HepG2 (cell line): ENCODE data around the gene TXNL4A. TPM values are rescaled to one million over a fixed set of nuclear protein-coding genes. Genes with fewer than 3 reads are reported as not detected.

Experiments used
- HNF4A ChIP-seq: sonication (generic); formaldehyde crosslinking; IDR thresholded peaks from 2 replicates; pipeline ENCODE4 v1.4.0; 2020; ENCODE audit warnings: missing genetic modification reagents
- MBNL3 ChIP-seq: fragments of 250-450 bp; sonication (Bioruptor Pico); conservative IDR thresholded peaks from 2 replicates; pipeline ENCODE4 v1.8.0; 2022; ENCODE audit warnings: mild to moderate bottlenecking, inconsistent platforms
- NFE2 ChIP-seq: sonication (generic); formaldehyde crosslinking; IDR thresholded peaks from 2 replicates; pipeline ENCODE4 v1.4.0; 2020; ENCODE audit warnings: missing genetic modification reagents
- NRL ChIP-seq: sonication (generic); formaldehyde crosslinking; IDR thresholded peaks from 2 replicates; pipeline ENCODE4 v1.5.0; 2020; ENCODE audit warnings: missing genetic modification reagents, mild to moderate bottlenecking, moderate library complexity, borderline replicate concordance
- PBX3 ChIP-seq: sonication (generic); formaldehyde crosslinking; IDR thresholded peaks from 2 replicates; pipeline ENCODE4 v1.8.1; 2023; ENCODE audit warnings: missing genetic modification reagents, inconsistent platforms, borderline replicate concordance
- PPARG ChIP-seq: conservative IDR thresholded peaks from 2 replicates; pipeline ENCODE4 v1.6.1; 2016; ENCODE audit warnings: missing biosample characterization, missing genetic modification reagents
- RBFOX2 ChIP-seq: fragments of 200-400 bp; formaldehyde crosslinking; IDR thresholded peaks from 2 replicates; pipeline ENCODE4 v1.6.1; 2017; ENCODE audit warnings: low read depth, mild to moderate bottlenecking, low read length
- TCF7L2 ChIP-seq: IDR thresholded peaks from 2 replicates; pipeline ENCODE4 v1.6.1; 2011; ENCODE audit warnings: mild to moderate bottlenecking, low read depth, low read length, moderate library complexity
- ZKSCAN5 ChIP-seq: sonication (generic); formaldehyde crosslinking; IDR thresholded peaks from 2 replicates; pipeline ENCODE4 v1.5.1; 2020; ENCODE audit warnings: mild to moderate bottlenecking, missing genetic modification reagents
- ZNF296 ChIP-seq: sonication (generic); formaldehyde crosslinking; conservative IDR thresholded peaks from 2 replicates; pipeline ENCODE4 v1.5.0; 2020; ENCODE audit warnings: mild to moderate bottlenecking, missing genetic modification reagents
- ZNF326 ChIP-seq: sonication (generic); formaldehyde crosslinking; IDR thresholded peaks from 2 replicates; pipeline ENCODE4 v1.4.0; 2020; ENCODE audit warnings: missing genetic modification reagents, borderline replicate concordance
- ZNF576 ChIP-seq: sonication (generic); formaldehyde crosslinking; IDR thresholded peaks from 2 replicates; pipeline ENCODE4 v1.4.0; 2020; ENCODE audit warnings: mild to moderate bottlenecking, missing genetic modification reagents
- ZNF646 ChIP-seq: sonication (generic); formaldehyde crosslinking; IDR thresholded peaks from 2 replicates; pipeline ENCODE4 v1.9.0; 2021; ENCODE audit warnings: mild to moderate bottlenecking, missing genetic modification reagents
- ZNF678 ChIP-seq: sonication (generic); formaldehyde crosslinking; IDR thresholded peaks from 2 replicates; pipeline ENCODE4 v1.4.0; 2020; ENCODE audit warnings: mild to moderate bottlenecking, missing genetic modification reagents
- polyA plus RNA-seq, 8 experiments: library from polyadenylated mRNA; depleted of rRNA in 3 of 8; stranded (reverse) in 7 of 8; unstranded in 1 of 8; fragments of >200 nt; fragmentation: Illumina TruSeq in 4 of 8; extraction: Trizol in 4 of 8; gene quantifications; 2 replicates each; pipeline versions ENCODE4 v1.2.1 to v1.2.3, GENCODE V29; 2011 to 2016; ENCODE audit warnings: low read depth in 4 of 8, missing spikeins in 1 of 8, mixed read lengths in 1 of 8; ENCODE audit not compliant: insufficient read depth in 1 of 8
- total RNA-seq, 5 experiments: library from RNA; depleted of rRNA; stranded (reverse); fragments of >200 nt; fragmentation: Illumina TruSeq; extraction: Trizol; gene quantifications; 2 replicates each; pipeline ENCODE4 v1.2.3, GENCODE V29; 2016; ENCODE audit warnings: low read depth in 1 of 5
- TF ChIP-seq, protein P1 (sequence below): fragments of 450-650 bp; IDR thresholded peaks from 2 replicates; pipeline ENCODE4 v1.6.1; 2016
- TF ChIP-seq, protein P2 (sequence below): sonication (generic); formaldehyde crosslinking; IDR thresholded peaks from 2 replicates; pipeline ENCODE4 v1.5.1; 2020; ENCODE audit warnings: missing genetic modification reagents, mild to moderate bottlenecking, borderline replicate concordance
- TF ChIP-seq, protein P3 (sequence below): sonication (generic); formaldehyde crosslinking; IDR thresholded peaks from 2 replicates; pipeline ENCODE4 v1.4.0; 2020; ENCODE audit warnings: mild to moderate bottlenecking, missing genetic modification reagents

The TXNL4A gene
- total and polyA plus RNA-seq, 2 of the 13 experiments (the other 11 are each of a cell fraction or from before 2014, with no cell fraction given): 172 to 202 TPM

GRCh38 chr18:79934311-79935097 is 53.9 kb downstream of the TXNL4A start (continued):
- TF ChIP-seq, protein P1, sequence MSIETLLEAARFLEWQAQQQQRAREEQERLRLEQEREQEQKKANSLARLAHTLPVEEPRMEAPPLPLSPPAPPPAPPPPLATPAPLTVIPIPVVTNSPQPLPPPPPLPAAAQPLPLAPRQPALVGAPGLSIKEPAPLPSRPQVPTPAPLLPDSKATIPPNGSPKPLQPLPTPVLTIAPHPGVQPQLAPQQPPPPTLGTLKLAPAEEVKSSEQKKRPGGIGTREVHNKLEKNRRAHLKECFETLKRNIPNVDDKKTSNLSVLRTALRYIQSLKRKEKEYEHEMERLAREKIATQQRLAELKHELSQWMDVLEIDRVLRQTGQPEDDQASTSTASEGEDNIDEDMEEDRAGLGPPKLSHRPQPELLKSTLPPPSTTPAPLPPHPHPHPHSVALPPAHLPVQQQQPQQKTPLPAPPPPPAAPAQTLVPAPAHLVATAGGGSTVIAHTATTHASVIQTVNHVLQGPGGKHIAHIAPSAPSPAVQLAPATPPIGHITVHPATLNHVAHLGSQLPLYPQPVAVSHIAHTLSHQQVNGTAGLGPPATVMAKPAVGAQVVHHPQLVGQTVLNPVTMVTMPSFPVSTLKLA: peak; percentile 61
- TF ChIP-seq TCF7L2 (no peak), ZNF296 (CRISPR knock-in tag) (no peak; the same call in 1 of the 2 replicates), NRL (CRISPR knock-in tag) (no peak), RBFOX2 (no peak), HNF4A (CRISPR knock-in tag) (peak; percentile 100), ZNF576 (no peak), PBX3 (CRISPR knock-in tag) (no peak), ZNF646 (CRISPR knock-in tag) (no peak; the same call in 1 of the 2 replicates), ZKSCAN5 (CRISPR knock-in tag) (no peak), MBNL3 (CRISPR knock-in tag) (no peak), PPARG (CRISPR knock-in tag) (peak; percentile 95), ZNF678 (CRISPR knock-in tag) (no peak), ZNF326 (CRISPR knock-in tag) (no peak), NFE2 (CRISPR knock-in tag) (no peak)
- TF ChIP-seq, protein P2, sequence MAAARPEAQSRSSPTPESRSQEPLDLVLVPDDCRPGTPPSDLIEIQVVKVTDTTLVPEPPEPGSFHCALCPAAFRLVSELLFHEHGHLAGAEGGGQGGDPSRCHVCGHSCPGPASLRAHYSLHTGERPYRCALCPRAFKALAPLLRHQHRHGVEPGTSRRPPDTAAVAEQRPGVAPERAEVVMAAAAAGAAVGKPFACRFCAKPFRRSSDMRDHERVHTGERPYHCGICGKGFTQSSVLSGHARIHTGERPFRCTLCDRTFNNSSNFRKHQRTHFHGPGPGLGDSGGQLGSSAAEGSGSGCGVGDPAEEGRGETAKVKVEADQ: no peak; the same call in 1 of the 2 replicates
- TF ChIP-seq, protein P3, sequence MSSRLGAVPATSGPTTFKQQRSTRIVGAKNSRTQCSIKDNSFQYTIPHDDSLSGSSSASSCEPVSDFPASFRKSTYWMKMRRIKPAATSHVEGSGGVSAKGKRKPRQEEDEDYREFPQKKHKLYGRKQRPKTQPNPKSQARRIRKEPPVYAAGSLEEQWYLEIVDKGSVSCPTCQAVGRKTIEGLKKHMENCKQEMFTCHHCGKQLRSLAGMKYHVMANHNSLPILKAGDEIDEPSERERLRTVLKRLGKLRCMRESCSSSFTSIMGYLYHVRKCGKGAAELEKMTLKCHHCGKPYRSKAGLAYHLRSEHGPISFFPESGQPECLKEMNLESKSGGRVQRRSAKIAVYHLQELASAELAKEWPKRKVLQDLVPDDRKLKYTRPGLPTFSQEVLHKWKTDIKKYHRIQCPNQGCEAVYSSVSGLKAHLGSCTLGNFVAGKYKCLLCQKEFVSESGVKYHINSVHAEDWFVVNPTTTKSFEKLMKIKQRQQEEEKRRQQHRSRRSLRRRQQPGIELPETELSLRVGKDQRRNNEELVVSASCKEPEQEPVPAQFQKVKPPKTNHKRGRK (CRISPR knock-in tag): no peak
